Astrocyte of the hippocampus (primary cell): ENCODE results near the gene TBCC.
"Not testable (repeated sequence)": the region's sequence is repeated elsewhere in the genome, so short reads cannot be mapped to it uniquely, and the experiment has no call there.

Source experiments
- DNase-seq: peaks from one replicate; pipeline ENCODE4 v3.0.0; 2011; ENCODE audit warnings: low read depth, low spot score

Gene TBCC

GRCh38 chr6:42733867-42734481 is 11.9 kb downstream of the TBCC start:
- DNase-seq: not testable (repeated sequence)

- no peak for DNase-seq
These were observed 16.2 kb downstream of the TBCC start for GRCh38 chr6:42729731-42730130.

GRCh38 chr6:42727627-42728026 is 18.3 kb downstream of the TBCC start:
- no peak for DNase-seq

- DNase-seq: peak; percentile 35
These were observed 18.8 kb downstream of the TBCC start for GRCh38 chr6:42727087-42727611.

GRCh38 chr6:42726485-42727086 is 19.3 kb downstream of the TBCC start:
- peak; percentile 92 for DNase-seq

GRCh38 chr6:42726026-42726425 is 19.9 kb downstream of the TBCC start:
- DNase-seq: no peak

GRCh38 chr6:42724825-42725224 is 21.1 kb downstream of the TBCC start:
- no peak for DNase-seq

GRCh38 chr6:42722497-42722896 is 23.4 kb downstream of the TBCC start, which contains the start of gene PRPH2:
TSS of gene PRPH2 (minus strand) at chr6:42722597. CDS start at chr6:42722334, 263 bp downstream.
- no peak for DNase-seq

GRCh38 chr6:42720739-42721138 is 25.2 kb downstream of the TBCC start:
- DNase-seq: peak; percentile 64

- no peak for DNase-seq
These were observed 30.0 kb downstream of the TBCC start for GRCh38 chr6:42715871-42716270.

GRCh38 chr6:42714098-42714761 is 31.7 kb downstream of the TBCC start:
- peak; percentile 21 for DNase-seq

- DNase-seq: no peak
These were observed 34.0 kb downstream of the TBCC start for GRCh38 chr6:42711930-42712329.

- DNase-seq: peak; percentile 86
These were observed 35.6 kb downstream of the TBCC start for GRCh38 chr6:42710316-42710715.

GRCh38 chr6:42709871-42710270 is 36.0 kb downstream of the TBCC start:
- DNase-seq: no peak

- DNase-seq: no peak
These were observed 37.8 kb downstream of the TBCC start for GRCh38 chr6:42708096-42708495.

- no peak for DNase-seq
These were observed 38.3 kb downstream of the TBCC start for GRCh38 chr6:42707595-42707994.

GRCh38 chr6:42704937-42705374 is 40.9 kb downstream of the TBCC start:
- DNase-seq: no peak

GRCh38 chr6:42704251-42704936 is 41.5 kb downstream of the TBCC start:
- DNase-seq: no peak

GRCh38 chr6:42702786-42703185 is 43.1 kb downstream of the TBCC start:
- DNase-seq: not testable (repeated sequence)

GRCh38 chr6:42702200-42702599 is 43.7 kb downstream of the TBCC start:
- DNase-seq: peak; percentile 39

GRCh38 chr6:42698217-42698616 is 47.7 kb downstream of the TBCC start:
- DNase-seq: no peak

- DNase-seq: no peak
These were observed 48.6 kb downstream of the TBCC start for GRCh38 chr6:42697268-42697655.
